ENCODE measurements around the gene DBF4B.
"Not testable (repeated sequence)": the region's sequence is repeated elsewhere in the genome, so short reads cannot be mapped to it uniquely, and the experiment has no call there.

The DBF4B gene

GRCh38 chr17:44708401-44709263 is at the start of gene DBF4B:
Gene DBF4B (plus strand): TSS chr17:44708665. CDS start chr17:44708821, 156 bp downstream.
- Mint-ChIP-seq H3K9me3 (no peaks in the 10 kb centered on the region), H3K27me3 (no peaks in the 10 kb centered on the region), H3K4me1 (peaks cover 4% of the 10 kb centered on the region), H3K36me3 (no peaks in the 10 kb centered on the region), H3K27ac (no peak within 1 kb of the TSS), H3K4me3 (no peak within 1 kb of the TSS)

DNA sequence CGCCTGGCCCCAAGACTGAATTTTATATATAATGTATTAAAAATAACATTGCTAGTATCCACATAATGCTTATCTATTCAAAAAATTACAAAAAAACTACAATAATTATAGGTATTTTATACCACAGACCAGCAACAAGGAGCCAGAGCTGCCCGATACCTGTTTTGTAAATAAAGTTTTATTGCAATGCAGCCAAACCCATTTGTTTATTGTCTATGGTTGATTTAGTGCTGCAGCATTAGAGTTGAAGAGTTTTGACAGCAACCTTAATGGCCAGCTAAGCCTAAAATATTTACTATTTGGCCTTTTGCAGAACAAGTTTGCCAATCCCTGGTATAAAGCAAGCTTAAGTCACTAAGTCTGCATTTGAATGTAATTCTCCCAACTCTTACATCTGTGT is 46.6 kb upstream of the DBF4B start:
- Mint-ChIP-seq H3K27ac (no peak overlapping the region), H3K4me1 (peaks cover 3% of the 10 kb centered on the region), H3K4me3 (no peak overlapping the region), H3K27me3 (peaks cover 3% of the 10 kb centered on the region), H3K36me3 (peaks cover 2% of the 10 kb centered on the region), H3K9me3 (no peaks in the 10 kb centered on the region)

GRCh38 chr17:44663095-44663494 is 45.4 kb upstream of the DBF4B start:
- no peak overlapping the region for H3K27ac Mint-ChIP-seq
- H3K27me3 Mint-ChIP-seq = no peaks in the 10 kb centered on the region
- no peak overlapping the region for H3K4me3 Mint-ChIP-seq
- no peaks in the 10 kb centered on the region for H3K4me1 Mint-ChIP-seq
- no peaks in the 10 kb centered on the region for H3K36me3 Mint-ChIP-seq
- no peaks in the 10 kb centered on the region for H3K9me3 Mint-ChIP-seq

GRCh38 chr17:44664867-44665266 is 43.6 kb upstream of the DBF4B start:
- H3K4me1 Mint-ChIP-seq = no peaks in the 10 kb centered on the region
- no peaks in the 10 kb centered on the region for H3K27me3 Mint-ChIP-seq
- no peak overlapping the region for H3K4me3 Mint-ChIP-seq
- H3K9me3 Mint-ChIP-seq = no peaks in the 10 kb centered on the region
- no peaks in the 10 kb centered on the region for H3K36me3 Mint-ChIP-seq
- H3K27ac Mint-ChIP-seq = no peak overlapping the region

- Mint-ChIP-seq H3K27me3 (no peaks in the 10 kb centered on the region), H3K9me3 (no peaks in the 10 kb centered on the region), H3K27ac (no peak overlapping the region), H3K4me3 (no peak overlapping the region), H3K36me3 (no peaks in the 10 kb centered on the region), H3K4me1 (no peaks in the 10 kb centered on the region)
Observed at GRCh38 chr17:44666006-44666405, 42.5 kb upstream of the DBF4B start.

- no peaks in the 10 kb centered on the region for H3K9me3 Mint-ChIP-seq
- H3K4me3 Mint-ChIP-seq = no peak overlapping the region
- H3K36me3 Mint-ChIP-seq = no peaks in the 10 kb centered on the region
- H3K27ac Mint-ChIP-seq = no peak overlapping the region
- no peaks in the 10 kb centered on the region for H3K27me3 Mint-ChIP-seq
- H3K4me1 Mint-ChIP-seq = no peaks in the 10 kb centered on the region
Observed at GRCh38 chr17:44672479-44673093, 35.9 kb upstream of the DBF4B start.

DNA sequence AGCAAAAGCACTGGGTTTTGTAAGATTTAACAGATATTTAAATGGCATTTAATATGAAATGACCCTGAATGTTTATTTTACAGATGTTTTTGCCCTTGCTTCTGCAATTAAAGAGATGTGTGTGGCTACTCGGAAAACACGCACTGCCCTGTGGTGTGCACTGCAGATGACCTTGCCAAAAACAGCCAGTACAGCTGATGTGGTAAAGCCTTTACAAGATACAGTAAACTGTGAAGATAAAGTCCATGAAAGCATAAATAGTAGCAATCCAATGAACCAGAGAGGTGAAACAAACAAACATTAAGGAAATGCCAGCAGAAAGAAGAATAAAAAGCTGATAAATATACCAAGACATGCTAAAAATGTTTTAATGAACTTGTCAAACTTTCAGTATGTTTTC is 34.6 kb upstream of the DBF4B start:
- Mint-ChIP-seq H3K36me3 (peaks cover 2% of the 10 kb centered on the region), H3K4me3 (no peak overlapping the region), H3K27me3 (no peaks in the 10 kb centered on the region), H3K27ac (no peak overlapping the region), H3K4me1 (no peaks in the 10 kb centered on the region), H3K9me3 (no peaks in the 10 kb centered on the region)

- Mint-ChIP-seq H3K9me3 (no peaks in the 10 kb centered on the region), H3K27ac (no peak overlapping the region), H3K27me3 (no peaks in the 10 kb centered on the region), H3K4me1 (no peaks in the 10 kb centered on the region), H3K4me3 (no peak overlapping the region), H3K36me3 (peaks cover 3% of the 10 kb centered on the region)
Observed at GRCh38 chr17:44677136-44677535, 31.3 kb upstream of the DBF4B start.

DNA sequence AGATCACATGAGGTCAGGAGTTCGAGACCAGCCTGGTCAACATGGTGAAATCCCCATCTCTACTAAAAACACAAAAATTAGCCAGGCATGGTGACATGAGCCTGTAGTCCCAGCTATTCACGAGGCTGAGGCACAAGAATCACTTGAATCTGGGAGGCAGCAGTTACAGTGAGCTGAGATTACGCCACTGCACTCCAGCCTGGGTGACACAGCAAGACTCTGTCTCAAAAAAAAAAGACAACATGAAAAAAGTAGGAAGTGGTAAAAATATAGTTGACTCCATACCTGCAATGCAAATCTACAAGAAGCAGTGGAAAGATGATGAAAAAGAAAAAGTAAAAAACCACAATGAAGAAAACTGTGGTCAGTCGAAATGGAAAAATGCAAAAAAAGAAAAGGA is 25.2 kb upstream of the DBF4B start:
- H3K27ac Mint-ChIP-seq, H3K27me3 Mint-ChIP-seq, H3K9me3 Mint-ChIP-seq, H3K4me3 Mint-ChIP-seq: not testable (repeated sequence)
- peaks cover 25% of the 10 kb centered on the region for H3K4me1 Mint-ChIP-seq
- peaks cover 16% of the 10 kb centered on the region for H3K36me3 Mint-ChIP-seq

DNA sequence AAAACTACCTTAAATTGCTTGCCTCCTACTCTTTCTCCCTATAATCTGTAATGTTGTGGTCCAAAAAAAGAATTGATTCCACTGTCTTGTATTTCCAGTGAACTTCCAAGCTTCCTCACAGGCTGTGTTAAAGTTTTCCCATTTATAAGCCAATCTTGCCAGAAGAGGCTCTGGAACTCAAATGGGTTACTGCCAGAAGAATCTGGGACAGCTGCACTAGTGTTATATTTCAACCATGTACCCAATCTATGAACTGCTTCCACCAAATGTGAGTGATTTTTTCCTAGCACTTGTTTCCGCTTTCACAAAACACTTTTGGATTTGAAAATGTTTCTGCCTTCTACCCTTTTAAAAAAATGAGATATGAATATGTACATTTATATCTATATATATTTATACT is 20.7 kb upstream of the DBF4B start:
- peaks cover 50% of the 10 kb centered on the region for H3K4me1 Mint-ChIP-seq
- no peaks in the 10 kb centered on the region for H3K27me3 Mint-ChIP-seq
- no peak overlapping the region for H3K27ac Mint-ChIP-seq
- no peak overlapping the region for H3K4me3 Mint-ChIP-seq
- H3K9me3 Mint-ChIP-seq = no peaks in the 10 kb centered on the region
- H3K36me3 Mint-ChIP-seq = peaks cover 12% of the 10 kb centered on the region

DNA sequence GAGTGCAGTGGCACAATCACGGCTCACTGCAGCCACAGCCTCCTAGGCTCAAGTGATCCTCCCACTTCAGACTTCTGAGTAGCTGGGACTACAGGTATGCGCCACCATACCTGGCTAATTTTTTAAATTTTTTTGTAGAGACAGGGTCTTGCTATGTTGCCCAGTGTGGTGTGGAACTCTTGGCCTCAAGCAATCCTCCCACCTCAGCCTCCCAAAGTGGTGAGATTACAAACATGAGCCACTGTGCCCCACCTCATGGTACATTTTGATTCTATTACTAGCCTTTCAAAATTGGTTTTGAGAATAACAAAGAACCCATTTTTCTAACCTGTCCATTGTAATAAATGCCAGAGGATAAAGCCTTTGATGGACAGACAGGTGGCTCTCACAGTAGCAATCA is 20.3 kb upstream of the DBF4B start:
- Mint-ChIP-seq H3K4me3 (peak overlapping the region; percentile 99), H3K27me3 (no peaks in the 10 kb centered on the region), H3K9me3 (no peaks in the 10 kb centered on the region), H3K4me1 (peaks cover 50% of the 10 kb centered on the region), H3K27ac (no peak overlapping the region), H3K36me3 (peaks cover 12% of the 10 kb centered on the region)

- H3K36me3 Mint-ChIP-seq = peaks cover 10% of the 10 kb centered on the region
Observed at GRCh38 chr17:44688675-44689476, 19.6 kb upstream of the DBF4B start.

DNA sequence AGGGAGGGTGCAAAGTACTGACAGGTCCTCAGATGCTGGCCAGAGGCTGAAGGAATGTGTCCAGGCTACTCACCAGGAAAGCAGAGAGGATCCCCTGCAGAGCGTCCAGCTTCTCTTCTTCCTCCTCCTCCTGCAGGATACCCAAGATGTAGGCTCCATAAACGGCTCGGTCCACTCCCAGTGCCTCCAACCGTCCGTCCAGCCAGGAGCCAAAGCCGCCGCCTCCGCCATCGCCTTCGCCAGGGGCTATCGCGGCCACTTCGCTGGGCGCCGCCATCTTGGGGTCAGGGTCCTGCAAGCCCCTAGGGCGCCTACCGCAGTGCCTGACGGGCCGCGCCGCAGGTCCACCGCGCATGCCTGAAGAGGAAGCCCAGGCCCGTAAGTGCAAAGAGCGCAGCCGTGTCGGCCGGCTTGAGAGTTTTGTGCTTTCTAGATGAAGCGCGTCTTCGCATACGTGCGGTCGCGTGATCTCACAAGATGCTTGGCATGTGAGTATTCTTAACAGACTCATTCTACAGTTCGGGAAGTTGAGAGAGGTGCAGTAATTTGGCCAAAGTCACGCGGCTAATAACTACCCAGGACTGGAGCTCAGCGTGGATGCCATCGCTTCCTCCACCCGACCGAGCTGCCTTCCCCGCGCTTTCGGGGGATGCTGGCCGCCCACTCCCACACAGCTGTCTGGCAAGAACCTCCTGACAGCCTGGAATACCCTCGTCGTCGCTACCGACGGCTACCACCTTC is 18.8 kb upstream of the DBF4B start, which contains the start of gene CCDC43:
Gene CCDC43 (minus strand): TSS at position 300 of the 741 bp plus-strand sequence. CDS start 23 bp downstream, at position 277.
- Mint-ChIP-seq H3K4me3 (peak within 1 kb of the TSS; percentile 99), H3K27ac (peak within 1 kb of the TSS; percentile 98)

More at GRCh38 chr17:44688675-44689476, 19.6 kb upstream of the DBF4B start:
- peaks cover 46% of the 10 kb centered on the region for H3K4me1 Mint-ChIP-seq
- peak overlapping the region; percentile 98 for H3K27ac Mint-ChIP-seq
- H3K9me3 Mint-ChIP-seq = no peaks in the 10 kb centered on the region
- no peaks in the 10 kb centered on the region for H3K27me3 Mint-ChIP-seq
- peak overlapping the region; percentile 99 for H3K4me3 Mint-ChIP-seq

DNA sequence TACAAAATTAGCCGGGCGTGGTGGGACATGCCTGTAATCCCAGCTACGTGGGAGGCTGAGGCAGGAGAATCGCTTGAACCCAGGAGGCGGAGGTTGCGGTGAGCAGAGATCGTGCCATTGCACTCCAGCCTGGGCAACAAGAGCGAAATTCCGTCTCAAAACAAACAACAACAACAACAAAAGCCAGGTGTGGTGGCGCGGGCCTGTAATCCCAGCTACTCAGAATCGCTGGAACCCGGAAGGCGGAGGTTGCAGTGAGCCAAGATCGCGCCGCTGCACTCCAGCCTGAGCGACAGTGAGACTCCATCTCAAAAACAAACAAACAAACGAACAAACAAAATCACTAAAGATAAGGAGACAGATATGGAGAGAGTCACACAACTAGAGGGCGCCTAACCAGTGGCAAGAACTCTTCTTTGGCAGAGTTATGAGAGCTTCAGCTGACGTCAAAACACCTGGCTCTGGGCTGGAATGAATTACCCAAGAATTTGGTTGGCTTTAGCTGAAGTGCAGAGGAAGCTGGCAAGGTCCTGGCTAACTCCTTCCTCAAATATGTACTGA is 17.6 kb upstream of the DBF4B start:
- not testable (repeated sequence) for H3K27me3 Mint-ChIP-seq, H3K36me3 Mint-ChIP-seq, H3K9me3 Mint-ChIP-seq
- H3K27ac Mint-ChIP-seq = peak overlapping the region; percentile 46
- peak overlapping the region; percentile 52 for H3K4me3 Mint-ChIP-seq
- H3K4me1 Mint-ChIP-seq = peaks cover 37% of the 10 kb centered on the region

More for the DNA sequence above, 18.8 kb upstream of the DBF4B start, which contains the start of gene CCDC43:
- Mint-ChIP-seq H3K9me3 (no peaks in the 10 kb centered on the region), H3K27me3 (no peaks in the 10 kb centered on the region), H3K36me3 (peaks cover 10% of the 10 kb centered on the region), H3K4me1 (peaks cover 46% of the 10 kb centered on the region)

GRCh38 chr17:44693609-44694008 is 14.9 kb upstream of the DBF4B start:
- Mint-ChIP-seq H3K27me3 (no peaks in the 10 kb centered on the region), H3K4me3 (no peak overlapping the region), H3K9me3 (no peaks in the 10 kb centered on the region), H3K27ac (no peak overlapping the region), H3K36me3 (no peaks in the 10 kb centered on the region), H3K4me1 (peaks cover 22% of the 10 kb centered on the region)

Data from activated naive CD4-positive, alpha-beta T cell treated with anti-CD3 and anti-CD28 coated beads, Interleukin-2, amount 50 U/mL, for 24 hours (primary cell).